K562 (cell line): ENCODE data around the gene YPEL1. TPM values are rescaled to one million over a fixed set of nuclear protein-coding genes. Genes with fewer than 3 reads are reported as not detected.

Source experiments
- ATAC-seq: fragments of 200-7000 bp; cut with Tn5 transposase; 3 replicates; pipeline ENCODE4 v1.9.1; 2020; ENCODE audit warnings: moderate library complexity
- BruUV-seq: library from RNA; stranded (reverse); fragments of 400-500 nt; replicated peaks from 2 replicates; lab custom pipeline; 2021; lab: Mats Ljungman, UMichigan
- CTCF ChIA-PET: fragments of 300-600 bp; formaldehyde crosslinking; extraction: SDS; loops from one replicate; lab custom pipeline; 2021; ENCODE audit warnings: low intra/inter-chr PET ratio; lab: Yijun Ruan, JAX
- POLR2A ChIA-PET: fragments of 300-600, 350-650 bp; sonication (Branson Sonifier 250); formaldehyde crosslinking; extraction: SDS; loops from one replicate; lab custom pipeline; 2021; ENCODE audit warnings: antibody characterized with exemption, inconsistent platforms; lab: Yijun Ruan, JAX
- DNase-seq, 4 experiments: peaks; one replicate each; pipeline versions ENCODE4 v3.0.0 to v3.0.0-alpha.2; 2011 to 2018; ENCODE audit warnings: low spot score in 3 of 4, mixed read lengths in 3 of 4; ENCODE audit errors: extremely low read depth in 1 of 4
- FAIRE-seq: peaks from 2 replicates; lab custom pipeline; 2011; peaks lifted over from hg19 to GRCh38; lab: Jason Lieb, UNC
- H2AFZ ChIP-seq: 2 replicates; pipeline ENCODE4 v1.6.0; 2011; ENCODE audit warnings: low read depth, low read length, control low read depth, inconsistent platforms
- H3K27ac ChIP-seq: fragments of 200-600 bp; 3 replicates; pipeline ENCODE4 v1.8.0; 2011; ENCODE audit warnings: low read depth, mild to moderate bottlenecking, control low read depth, inconsistent platforms, low read length, moderate library complexity, mixed read lengths; ENCODE audit errors: extremely low read depth
- H3K27me3 ChIP-seq, 2 experiments: fragments of 300-600 bp in 1 of 2; 2 replicates in 1 of 2; 3 replicates in 1 of 2; pipeline versions ENCODE4 v1.6.0 to v1.8.0; 2011; ENCODE audit warnings: inconsistent platforms in 2 of 2, low read length in 2 of 2, mild to moderate bottlenecking in 1 of 2, mixed read lengths in 1 of 2, moderate library complexity in 1 of 2; ENCODE audit not compliant: control insufficient read depth in 2 of 2, insufficient read depth in 2 of 2
- H3K36me3 ChIP-seq: fragments of 300-600 bp; 3 replicates; pipeline ENCODE4 v1.8.0; 2011; ENCODE audit warnings: mild to moderate bottlenecking, low read length, inconsistent platforms; ENCODE audit not compliant: control insufficient read depth, insufficient read depth
- H3K4me1 ChIP-seq, 2 experiments: fragments of 200-600 bp in 1 of 2; replicated peaks in 1 of 2; 2 replicates in 1 of 2; 3 replicates in 1 of 2; pipeline versions ENCODE4 v1.5.1 to v1.8.0; 2011; ENCODE audit warnings: inconsistent platforms in 2 of 2, low read length in 2 of 2, mild to moderate bottlenecking in 1 of 2, mixed read lengths in 1 of 2, moderate library complexity in 1 of 2; ENCODE audit not compliant: control insufficient read depth in 2 of 2, insufficient read depth in 2 of 2
- H3K4me2 ChIP-seq: 2 replicates; pipeline ENCODE4 v1.6.1; 2011; ENCODE audit warnings: low read length, control low read depth, inconsistent platforms, mixed read lengths; ENCODE audit not compliant: insufficient read depth
- H3K4me3 ChIP-seq: fragments of 200-600 bp; sonication (generic), shearing (Covaris generic); 2 replicates; pipeline ENCODE4 v1.5.1; 2016; ENCODE audit warnings: control low read depth, inconsistent platforms
- H3K79me2 ChIP-seq: fragments of 200-600 bp; 3 replicates; pipeline ENCODE4 v1.8.0; 2011; ENCODE audit warnings: low read length, inconsistent platforms; ENCODE audit not compliant: control insufficient read depth, insufficient read depth
- H3K9ac ChIP-seq, 2 experiments: 2 replicates each; pipeline versions ENCODE4 v1.6.0 to v1.6.1; 2011; ENCODE audit warnings: low read depth in 2 of 2, low read length in 2 of 2, control low read depth in 1 of 2, inconsistent platforms in 1 of 2, mild to moderate bottlenecking in 1 of 2, mixed read lengths in 1 of 2; ENCODE audit not compliant: insufficient read depth in 1 of 2
- H3K9me1 ChIP-seq: one replicate; pipeline ENCODE4 v1.6.0; 2011; ENCODE audit warnings: inconsistent platforms, mild to moderate bottlenecking, low read length, moderate library complexity; ENCODE audit not compliant: control insufficient read depth, insufficient read depth
- H3K9me3 ChIP-seq: replicated peaks from 2 replicates; pipeline ENCODE4 v1.5.1; 2011; ENCODE audit warnings: low read depth, low read length, inconsistent platforms; ENCODE audit not compliant: control insufficient read depth, insufficient read depth
- H4K20me1 ChIP-seq: replicated peaks from 2 replicates; pipeline ENCODE4 v1.6.1; 2011; ENCODE audit warnings: low read length, inconsistent platforms, mixed read lengths; ENCODE audit not compliant: control insufficient read depth, insufficient read depth
- DPF2 ChIP-seq: fragments of 450-650 bp; IDR thresholded peaks from 2 replicates; pipeline ENCODE4 v1.6.1; 2016
- EZH2 ChIP-seq: IDR thresholded peaks from 2 replicates; pipeline ENCODE4 v1.6.1; 2012; ENCODE audit warnings: low read depth, mild to moderate bottlenecking, inconsistent platforms, low read length, borderline replicate concordance
- HNRNPLL ChIP-seq: fragments of 200-400 bp; formaldehyde crosslinking; IDR thresholded peaks from 2 replicates; pipeline ENCODE4 v1.6.1; 2017; ENCODE audit warnings: low read length, low read depth, mild to moderate bottlenecking; ENCODE audit not compliant: poor library complexity, severe bottlenecking
- KDM5B ChIP-seq: fragments of 200-600 bp; sonication (generic); IDR thresholded peaks from 2 replicates; pipeline ENCODE4 v1.6.1; 2012; ENCODE audit warnings: low read depth, mild to moderate bottlenecking, moderate library complexity, low read length, control low read depth, inconsistent platforms; ENCODE audit not compliant: insufficient replicate concordance
- MAFF ChIP-seq: IDR thresholded peaks from 2 replicates; pipeline ENCODE4 v1.6.1; 2012; ENCODE audit warnings: low read length, improper control_type of control experiment
- MAFK ChIP-seq: IDR thresholded peaks from 2 replicates; pipeline ENCODE4 v1.6.1; 2011; ENCODE audit warnings: low read length, improper control_type of control experiment
- MEIS2 ChIP-seq: fragments of 450-650 bp; IDR thresholded peaks from 2 replicates; pipeline ENCODE4 v1.6.1; 2014; ENCODE audit warnings: mild to moderate bottlenecking; ENCODE audit not compliant: partially characterized antibody
- RBBP5 ChIP-seq: fragments of 200-600 bp; sonication (generic); IDR thresholded peaks from 2 replicates; pipeline ENCODE4 v1.6.1; 2012; ENCODE audit warnings: borderline replicate concordance, mild to moderate bottlenecking, low read length, control low read depth, inconsistent platforms; ENCODE audit not compliant: insufficient read depth, poor library complexity, severe bottlenecking
- SETDB1 ChIP-seq: IDR thresholded peaks from one replicate; pipeline ENCODE4 v1.6.1; 2012; ENCODE audit warnings: low read length, control low read depth, inconsistent platforms
- SIN3A ChIP-seq, 2 experiments: fragments of 150-350 bp in 1 of 2; IDR thresholded peaks; 2 replicates each; pipeline ENCODE4 v1.6.1; 2011 to 2016; ENCODE audit warnings: borderline replicate concordance in 2 of 2, low read depth in 2 of 2, low read length in 2 of 2, mild to moderate bottlenecking in 2 of 2, moderate library complexity in 2 of 2; ENCODE audit not compliant: control insufficient read depth in 1 of 2
- TFAM ChIP-seq: fragments of 250-450 bp; sonication (Bioruptor Pico); conservative IDR thresholded peaks from 2 replicates; pipeline ENCODE4 v1.5.0; 2021; ENCODE audit warnings: mild to moderate bottlenecking, moderate library complexity
- WGBS: fragments of 100-300 bp; shearing (Covaris generic); methylation state at CpG from one replicate; pipeline ENCODE4 v1.1.6; 2016; ENCODE audit warnings: low coverage, mixed read lengths; ENCODE audit not compliant: insufficient coverage; ENCODE audit errors: missing lambda C conversion rate; 5-methylcytosine and 5-hydroxymethylcytosine counted together
- in situ Hi-C: fragments of 300-500 bp; cut with MboI; formaldehyde crosslinking; loops from 4 replicates; pipeline ENCODE4 v1.15.0; 2018; ENCODE audit warnings: inconsistent platforms, mixed read lengths
- intact Hi-C: fragments of 100-400 bp; cut with micrococcal nuclease; formaldehyde crosslinking; loops from 2 replicates; pipeline ENCODE4 v1.14.2; 2022
- polyA plus RNA-seq, 8 experiments: library from polyadenylated mRNA; depleted of rRNA in 4 of 8; stranded (reverse) in 5 of 8; unstranded in 3 of 8; fragments of >200 nt; fragmentation: Nextera tagmentation in 2 of 8; fragmentation: Illumina TruSeq in 1 of 8; extraction: Ambion mirVana in 2 of 8; extraction: Trizol in 1 of 8; gene quantifications; 2 replicates each; pipeline versions ENCODE4 v1.2.1 to v1.2.3, GENCODE V29; 2011 to 2014; ENCODE audit warnings: inconsistent platforms in 1 of 8, missing spikeins in 1 of 8
- total RNA-seq, 7 experiments: library from RNA; depleted of rRNA in 6 of 7; stranded (reverse); fragments of >200 nt in 6 of 7; fragmentation: Illumina TruSeq in 2 of 7; extraction: Trizol in 2 of 7; gene quantifications; 2 replicates each; pipeline versions ENCODE4 v1.2.1 to v1.2.3, GENCODE V29; 2011 to 2021; ENCODE audit warnings: low replicate concordance in 1 of 7
- TF ChIP-seq, protein P1 (sequence below): fragments of 200-800 bp; sonication (Bioruptor generic); IDR thresholded peaks from 2 replicates; pipeline ENCODE4 v1.6.1; 2017; ENCODE audit warnings: missing genetic modification characterization, missing compliant biosample characterization
- TF ChIP-seq, protein P2 (sequence below): fragments of 250-450 bp; sonication (Bioruptor Pico); IDR thresholded peaks from 2 replicates; pipeline ENCODE4 v1.8.0; 2022; ENCODE audit warnings: moderate library complexity, mild to moderate bottlenecking, inconsistent platforms
- TF ChIP-seq, protein P3 (sequence below): sonication (generic); formaldehyde crosslinking; IDR thresholded peaks from 2 replicates; pipeline ENCODE4 v1.8.1; 2023; ENCODE audit warnings: mild to moderate bottlenecking, missing genetic modification reagents

Gene YPEL1
- total and polyA plus RNA-seq, 9 of the 15 experiments (the other 6 are each of a cell fraction or from before 2014, with no cell fraction given) = 0.07 to 2.2 (median 0.46) TPM

DNA sequence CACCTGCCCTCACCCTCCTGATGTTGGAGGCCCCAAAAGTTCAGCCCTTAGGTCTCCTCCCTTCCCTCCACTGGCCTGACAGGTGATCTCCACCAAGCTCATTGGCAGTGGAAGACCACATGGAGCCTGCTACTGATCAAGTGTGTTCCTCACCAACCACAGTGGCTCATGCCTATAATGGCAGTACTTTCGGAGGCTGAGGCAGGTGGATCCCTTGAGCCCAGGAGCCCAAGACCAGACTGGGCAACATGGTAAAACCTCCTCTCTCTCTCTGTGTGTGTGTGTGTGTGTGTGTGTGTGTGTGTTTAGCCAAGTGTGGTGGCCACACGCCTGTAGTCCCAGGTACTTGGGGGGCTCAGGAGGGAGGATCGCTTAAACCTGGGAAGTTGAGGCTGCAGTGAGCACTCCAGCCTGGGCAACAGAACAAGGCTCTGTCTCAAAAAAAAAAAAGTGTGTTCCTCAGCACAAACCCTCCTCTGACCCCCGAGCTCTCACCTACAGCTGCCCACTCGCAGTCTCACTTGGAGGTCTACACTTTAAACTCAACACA is 4.3 kb upstream of the YPEL1 start:
- FAIRE-seq = no peak
- CTCF ChIA-PET = no interaction called here
- in situ Hi-C loops = no loop called here
- H3K27ac ChIP-seq = no peak overlapping the region
- no peaks in the 10 kb centered on the region for H3K36me3 ChIP-seq
- intact Hi-C loops = no loop called here
- peaks cover 14 to 28% of the 10 kb centered on the region in 2 experiments for H3K4me1 ChIP-seq
- no peaks in the 10 kb centered on the region for H3K9me3 ChIP-seq
- POLR2A ChIA-PET = interaction anchor here (0.9 to 2.7 kb wide), 7 partner anchors 9 to 197 kb away, joined by 3 to 13 read pairs (median 4); no protein-coding TSS in a partner anchor
- ATAC-seq = no peak
- peaks cover 10% of the 10 kb centered on the region; the same call in 1 of the 2 replicates for H4K20me1 ChIP-seq
- H2AFZ ChIP-seq = no peak overlapping the region; the same call in 1 of the 2 replicates
- H3K27me3 ChIP-seq = peaks cover 45 to 51% of the 10 kb centered on the region in 2 experiments
- no peak overlapping the region for H3K4me2 ChIP-seq
- H3K79me2 ChIP-seq = no peaks in the 10 kb centered on the region
- H3K9ac ChIP-seq = peak overlapping the region in 1 of 2 experiments; percentile 6; a peak in 1 of 4 replicates
- peak in 1 of 4 experiments; percentile 33 for DNase-seq
- no peaks in the 10 kb centered on the region for H3K9me1 ChIP-seq
- WGBS = 22% methylated on average over 5 of the region's 5 CpGs
- no TSS peak for BruUV-seq
- no peak overlapping the region for H3K4me3 ChIP-seq
- TF ChIP-seq TFAM (CRISPR knock-in tag) (no peak), EZH2 (peak; percentile 70), MAFF (0 out of 2 replicates have a peak, but pooled peaks have one; percentile 1), DPF2 (no peak), RBBP5 (peak; percentile 65), MAFK (0 out of 2 replicates have a peak, but pooled peaks have one; percentile 12), MEIS2 (no peak), HNRNPLL (peak; percentile 5), KDM5B (peak; percentile 31), SIN3A (IDR thresholded peaks at IDR 0.05; ENCODE audit: borderline replicate concordance in 2 of 2, control insufficient read depth in 1 of 2, low read depth in 2 of 2, low read length in 2 of 2) (peak in 1 of 2 experiments; percentile 40; a peak in 1 of 4 replicates), SETDB1 (peak; percentile 76)
- TF ChIP-seq, protein P1, sequence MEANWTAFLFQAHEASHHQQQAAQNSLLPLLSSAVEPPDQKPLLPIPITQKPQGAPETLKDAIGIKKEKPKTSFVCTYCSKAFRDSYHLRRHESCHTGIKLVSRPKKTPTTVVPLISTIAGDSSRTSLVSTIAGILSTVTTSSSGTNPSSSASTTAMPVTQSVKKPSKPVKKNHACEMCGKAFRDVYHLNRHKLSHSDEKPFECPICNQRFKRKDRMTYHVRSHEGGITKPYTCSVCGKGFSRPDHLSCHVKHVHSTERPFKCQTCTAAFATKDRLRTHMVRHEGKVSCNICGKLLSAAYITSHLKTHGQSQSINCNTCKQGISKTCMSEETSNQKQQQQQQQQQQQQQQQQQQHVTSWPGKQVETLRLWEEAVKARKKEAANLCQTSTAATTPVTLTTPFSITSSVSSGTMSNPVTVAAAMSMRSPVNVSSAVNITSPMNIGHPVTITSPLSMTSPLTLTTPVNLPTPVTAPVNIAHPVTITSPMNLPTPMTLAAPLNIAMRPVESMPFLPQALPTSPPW (CRISPR knock-in tag) = no peak
- TF ChIP-seq, protein P2, sequence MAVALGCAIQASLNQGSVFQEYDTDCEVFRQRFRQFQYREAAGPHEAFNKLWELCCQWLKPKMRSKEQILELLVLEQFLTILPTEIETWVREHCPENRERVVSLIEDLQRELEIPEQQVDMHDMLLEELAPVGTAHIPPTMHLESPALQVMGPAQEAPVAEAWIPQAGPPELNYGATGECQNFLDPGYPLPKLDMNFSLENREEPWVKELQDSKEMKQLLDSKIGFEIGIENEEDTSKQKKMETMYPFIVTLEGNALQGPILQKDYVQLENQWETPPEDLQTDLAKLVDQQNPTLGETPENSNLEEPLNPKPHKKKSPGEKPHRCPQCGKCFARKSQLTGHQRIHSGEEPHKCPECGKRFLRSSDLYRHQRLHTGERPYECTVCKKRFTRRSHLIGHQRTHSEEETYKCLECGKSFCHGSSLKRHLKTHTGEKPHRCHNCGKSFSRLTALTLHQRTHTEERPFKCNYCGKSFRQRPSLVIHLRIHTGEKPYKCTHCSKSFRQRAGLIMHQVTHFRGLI (CRISPR knock-in tag) = no peak
- TF ChIP-seq, protein P3, sequence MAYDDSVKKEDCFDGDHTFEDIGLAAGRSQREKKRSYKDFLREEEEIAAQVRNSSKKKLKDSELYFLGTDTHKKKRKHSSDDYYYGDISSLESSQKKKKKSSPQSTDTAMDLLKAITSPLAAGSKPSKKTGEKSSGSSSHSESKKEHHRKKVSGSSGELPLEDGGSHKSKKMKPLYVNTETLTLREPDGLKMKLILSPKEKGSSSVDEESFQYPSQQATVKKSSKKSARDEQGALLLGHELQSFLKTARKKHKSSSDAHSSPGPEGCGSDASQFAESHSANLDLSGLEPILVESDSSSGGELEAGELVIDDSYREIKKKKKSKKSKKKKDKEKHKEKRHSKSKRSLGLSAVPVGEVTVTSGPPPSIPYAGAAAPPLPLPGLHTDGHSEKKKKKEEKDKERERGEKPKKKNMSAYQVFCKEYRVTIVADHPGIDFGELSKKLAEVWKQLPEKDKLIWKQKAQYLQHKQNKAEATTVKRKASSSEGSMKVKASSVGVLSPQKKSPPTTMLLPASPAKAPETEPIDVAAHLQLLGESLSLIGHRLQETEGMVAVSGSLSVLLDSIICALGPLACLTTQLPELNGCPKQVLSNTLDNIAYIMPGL (CRISPR knock-in tag) = peak; percentile 58; the same call in 1 of the 2 replicates
